HCT116 (cell line): Measurements from ENCODE around the gene TTC23L.

Source experiments
- CTCF ChIP-seq, 3 experiments: fragments of 200-600 bp in 1 of 3; sonication (generic) in 1 of 3; IDR thresholded peaks in 2 of 3; conservative IDR thresholded peaks in 1 of 3; 2 replicates each; pipeline ENCODE4 v1.5.1; 2012 to 2017; ENCODE audit warnings: low read depth in 2 of 3, low read length in 2 of 3, antibody characterized with exemption in 1 of 3, borderline replicate concordance in 1 of 3, control low read depth in 1 of 3, mild to moderate bottlenecking in 1 of 3, mixed read lengths in 1 of 3, mixed run types in 1 of 3, moderate library complexity in 1 of 3; ENCODE audit not compliant: insufficient read depth in 1 of 3
- JUND ChIP-seq: IDR thresholded peaks from 2 replicates; pipeline ENCODE4 v1.6.1; 2012
- POLR2A ChIP-seq: IDR thresholded peaks from 2 replicates; pipeline ENCODE4 v1.7.0; 2011; ENCODE audit warnings: borderline replicate concordance; ENCODE audit not compliant: insufficient read depth, insufficient read length; ENCODE audit errors: extremely low read depth
- RAD21 ChIP-seq: IDR thresholded peaks from 2 replicates; pipeline ENCODE4 v1.6.1; 2012; ENCODE audit warnings: low read depth, mild to moderate bottlenecking

DNA sequence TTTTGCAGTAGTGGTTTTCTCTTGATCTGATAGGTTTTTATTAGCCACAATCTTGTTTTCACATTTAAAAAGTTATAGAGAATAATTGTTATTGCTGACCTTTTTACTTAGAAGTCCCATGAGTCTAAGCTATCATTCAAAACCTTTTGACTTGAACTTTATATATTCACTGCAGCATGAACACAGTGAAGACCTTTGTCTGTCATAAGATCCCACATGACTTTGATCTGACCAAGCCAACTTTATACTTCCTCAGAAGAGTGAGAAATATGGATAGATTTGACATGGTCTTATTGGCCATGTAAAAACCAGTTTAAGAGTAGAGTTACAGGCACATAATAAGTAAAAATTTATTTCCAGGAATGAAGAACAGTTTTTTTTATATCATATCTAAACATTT lies 42.3 kb downstream of the TTC23L start:
- TF ChIP-seq CTCF (IDR thresholded peaks at IDR 0.05 in 2 of 3, conservative IDR thresholded peaks at IDR 0.05 in 1 of 3; ENCODE audit: borderline replicate concordance in 1 of 3, insufficient read depth in 1 of 3, low read depth in 2 of 3, low read length in 2 of 3) (no peak), JUND (no peak), POLR2A (no peak), RAD21 (no peak)
